Measurements from ENCODE around the gene C1orf146. TPM values are rescaled to one million over a fixed set of nuclear protein-coding genes. Genes with fewer than 3 reads are reported as not detected.

C1orf146 gene
- total and polyA plus RNA-seq, 4 donors = not detected

DNA sequence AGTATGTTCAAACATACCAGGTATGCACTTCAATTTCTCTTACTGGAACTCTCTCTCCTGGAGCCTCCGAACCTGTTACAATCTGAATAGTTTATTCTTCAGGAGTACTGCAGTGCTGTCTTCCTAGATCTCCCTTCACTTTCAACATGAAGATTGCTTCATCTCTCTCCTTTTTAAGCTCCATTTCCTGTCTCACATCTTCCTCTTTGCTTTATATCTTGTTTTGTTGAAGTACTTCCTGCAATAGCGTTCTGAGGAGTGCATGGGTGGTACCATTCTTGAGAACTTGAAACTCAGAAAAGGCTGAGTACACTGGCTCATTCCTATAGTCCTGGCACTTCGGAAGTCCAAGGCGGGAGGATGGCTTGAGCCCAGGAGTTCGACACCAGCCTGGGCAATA is 15.7 kb upstream of the C1orf146 start:
- Histone ChIP-seq H3K4me1 (ENCODE audit: control insufficient read depth in 4 of 4, insufficient read depth in 4 of 4, low read length in 3 of 4) (no peaks in the 10 kb centered on the region), H3K9me3 (ENCODE audit: control insufficient read depth in 4 of 4, low read length in 3 of 4) (peaks cover 0 to 3% (median 2%) of the 10 kb centered on the region in 4 donors), H3K36me3 (ENCODE audit: control insufficient read depth in 4 of 4, insufficient read depth in 3 of 4, low read depth in 1 of 4, low read length in 3 of 4) (no peaks in the 10 kb centered on the region), H3K9ac (ENCODE audit: low read depth in 1 of 2, low read length in 2 of 2) (no peak overlapping the region), H3K27me3 (ENCODE audit: control insufficient read depth in 4 of 4, insufficient read depth in 4 of 4, low read length in 3 of 4) (no peaks in the 10 kb centered on the region), H3K4me3 (ENCODE audit: low read depth in 1 of 3, low read length in 3 of 3) (no peak overlapping the region), H3K27ac (ENCODE audit: low read depth in 1 of 2, low read length in 2 of 2) (no peak overlapping the region)
- no peak for DNase-seq (ENCODE audit: low spot score)
- WGBS = 84% methylated on average over 5 of the region's 5 CpGs
- TF ChIP-seq, protein P1, sequence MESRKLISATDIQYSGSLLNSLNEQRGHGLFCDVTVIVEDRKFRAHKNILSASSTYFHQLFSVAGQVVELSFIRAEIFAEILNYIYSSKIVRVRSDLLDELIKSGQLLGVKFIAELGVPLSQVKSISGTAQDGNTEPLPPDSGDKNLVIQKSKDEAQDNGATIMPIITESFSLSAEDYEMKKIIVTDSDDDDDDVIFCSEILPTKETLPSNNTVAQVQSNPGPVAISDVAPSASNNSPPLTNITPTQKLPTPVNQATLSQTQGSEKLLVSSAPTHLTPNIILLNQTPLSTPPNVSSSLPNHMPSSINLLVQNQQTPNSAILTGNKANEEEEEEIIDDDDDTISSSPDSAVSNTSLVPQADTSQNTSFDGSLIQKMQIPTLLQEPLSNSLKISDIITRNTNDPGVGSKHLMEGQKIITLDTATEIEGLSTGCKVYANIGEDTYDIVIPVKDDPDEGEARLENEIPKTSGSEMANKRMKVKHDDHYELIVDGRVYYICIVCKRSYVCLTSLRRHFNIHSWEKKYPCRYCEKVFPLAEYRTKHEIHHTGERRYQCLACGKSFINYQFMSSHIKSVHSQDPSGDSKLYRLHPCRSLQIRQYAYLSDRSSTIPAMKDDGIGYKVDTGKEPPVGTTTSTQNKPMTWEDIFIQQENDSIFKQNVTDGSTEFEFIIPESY (IDR thresholded peaks at IDR 0.05) = no peak
- TF ChIP-seq GABPA (IDR thresholded peaks at IDR 0.05 in 1 of 2, conservative IDR thresholded peaks at IDR 0.05 in 1 of 2) (no peak), HNF4G (IDR thresholded peaks at IDR 0.05) (no peak), JUND (IDR thresholded peaks at IDR 0.05) (no peak), NR2F2 (IDR thresholded peaks at IDR 0.05) (no peak), FOXA2 (IDR thresholded peaks at IDR 0.05) (no peak), HNF4A (conservative IDR thresholded peaks at IDR 0.05) (no peak), FOXA1 (IDR thresholded peaks at IDR 0.05) (no peak), EGR1 (IDR thresholded peaks at IDR 0.05; ENCODE audit: low read depth in 2 of 2) (no peak)
- TF ChIP-seq, protein P2, sequence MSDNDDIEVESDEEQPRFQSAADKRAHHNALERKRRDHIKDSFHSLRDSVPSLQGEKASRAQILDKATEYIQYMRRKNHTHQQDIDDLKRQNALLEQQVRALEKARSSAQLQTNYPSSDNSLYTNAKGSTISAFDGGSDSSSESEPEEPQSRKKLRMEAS (IDR thresholded peaks at IDR 0.05) = no peak
- TF ChIP-seq, protein P3, sequence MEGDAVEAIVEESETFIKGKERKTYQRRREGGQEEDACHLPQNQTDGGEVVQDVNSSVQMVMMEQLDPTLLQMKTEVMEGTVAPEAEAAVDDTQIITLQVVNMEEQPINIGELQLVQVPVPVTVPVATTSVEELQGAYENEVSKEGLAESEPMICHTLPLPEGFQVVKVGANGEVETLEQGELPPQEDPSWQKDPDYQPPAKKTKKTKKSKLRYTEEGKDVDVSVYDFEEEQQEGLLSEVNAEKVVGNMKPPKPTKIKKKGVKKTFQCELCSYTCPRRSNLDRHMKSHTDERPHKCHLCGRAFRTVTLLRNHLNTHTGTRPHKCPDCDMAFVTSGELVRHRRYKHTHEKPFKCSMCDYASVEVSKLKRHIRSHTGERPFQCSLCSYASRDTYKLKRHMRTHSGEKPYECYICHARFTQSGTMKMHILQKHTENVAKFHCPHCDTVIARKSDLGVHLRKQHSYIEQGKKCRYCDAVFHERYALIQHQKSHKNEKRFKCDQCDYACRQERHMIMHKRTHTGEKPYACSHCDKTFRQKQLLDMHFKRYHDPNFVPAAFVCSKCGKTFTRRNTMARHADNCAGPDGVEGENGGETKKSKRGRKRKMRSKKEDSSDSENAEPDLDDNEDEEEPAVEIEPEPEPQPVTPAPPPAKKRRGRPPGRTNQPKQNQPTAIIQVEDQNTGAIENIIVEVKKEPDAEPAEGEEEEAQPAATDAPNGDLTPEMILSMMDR (IDR thresholded peaks at IDR 0.05; ENCODE audit: low read depth, low read length, missing input control) = no peak
- TF ChIP-seq, protein P4, sequence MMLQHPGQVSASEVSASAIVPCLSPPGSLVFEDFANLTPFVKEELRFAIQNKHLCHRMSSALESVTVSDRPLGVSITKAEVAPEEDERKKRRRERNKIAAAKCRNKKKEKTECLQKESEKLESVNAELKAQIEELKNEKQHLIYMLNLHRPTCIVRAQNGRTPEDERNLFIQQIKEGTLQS (IDR thresholded peaks at IDR 0.05) = no peak

DNA sequence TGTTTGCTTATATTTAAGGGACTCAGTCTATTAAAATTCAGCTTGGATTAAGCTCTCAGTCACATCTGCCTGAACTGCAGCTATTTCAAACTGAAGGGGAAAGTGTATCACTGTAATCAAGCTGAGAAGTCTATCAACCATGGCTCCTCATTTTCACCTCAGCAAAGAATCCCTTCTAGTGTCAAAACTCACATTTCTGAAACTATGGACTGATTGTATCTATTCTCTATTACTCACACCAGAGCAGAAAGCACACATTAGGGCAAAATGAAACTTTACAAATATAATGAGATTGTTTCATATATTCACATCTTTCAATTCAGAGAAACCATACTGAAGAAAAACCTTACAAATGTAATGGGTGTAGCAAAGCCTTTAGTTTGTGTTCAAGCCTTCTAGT is 14.6 kb upstream of the C1orf146 start:
- TF ChIP-seq, protein P2 (IDR thresholded peaks at IDR 0.05) = no peak
- TF ChIP-seq HNF4A (conservative IDR thresholded peaks at IDR 0.05) = no peak
- TF ChIP-seq RAD21 (IDR thresholded peaks at IDR 0.05) = no peak
- TF ChIP-seq, protein P5, sequence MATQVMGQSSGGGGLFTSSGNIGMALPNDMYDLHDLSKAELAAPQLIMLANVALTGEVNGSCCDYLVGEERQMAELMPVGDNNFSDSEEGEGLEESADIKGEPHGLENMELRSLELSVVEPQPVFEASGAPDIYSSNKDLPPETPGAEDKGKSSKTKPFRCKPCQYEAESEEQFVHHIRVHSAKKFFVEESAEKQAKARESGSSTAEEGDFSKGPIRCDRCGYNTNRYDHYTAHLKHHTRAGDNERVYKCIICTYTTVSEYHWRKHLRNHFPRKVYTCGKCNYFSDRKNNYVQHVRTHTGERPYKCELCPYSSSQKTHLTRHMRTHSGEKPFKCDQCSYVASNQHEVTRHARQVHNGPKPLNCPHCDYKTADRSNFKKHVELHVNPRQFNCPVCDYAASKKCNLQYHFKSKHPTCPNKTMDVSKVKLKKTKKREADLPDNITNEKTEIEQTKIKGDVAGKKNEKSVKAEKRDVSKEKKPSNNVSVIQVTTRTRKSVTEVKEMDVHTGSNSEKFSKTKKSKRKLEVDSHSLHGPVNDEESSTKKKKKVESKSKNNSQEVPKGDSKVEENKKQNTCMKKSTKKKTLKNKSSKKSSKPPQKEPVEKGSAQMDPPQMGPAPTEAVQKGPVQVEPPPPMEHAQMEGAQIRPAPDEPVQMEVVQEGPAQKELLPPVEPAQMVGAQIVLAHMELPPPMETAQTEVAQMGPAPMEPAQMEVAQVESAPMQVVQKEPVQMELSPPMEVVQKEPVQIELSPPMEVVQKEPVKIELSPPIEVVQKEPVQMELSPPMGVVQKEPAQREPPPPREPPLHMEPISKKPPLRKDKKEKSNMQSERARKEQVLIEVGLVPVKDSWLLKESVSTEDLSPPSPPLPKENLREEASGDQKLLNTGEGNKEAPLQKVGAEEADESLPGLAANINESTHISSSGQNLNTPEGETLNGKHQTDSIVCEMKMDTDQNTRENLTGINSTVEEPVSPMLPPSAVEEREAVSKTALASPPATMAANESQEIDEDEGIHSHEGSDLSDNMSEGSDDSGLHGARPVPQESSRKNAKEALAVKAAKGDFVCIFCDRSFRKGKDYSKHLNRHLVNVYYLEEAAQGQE (IDR thresholded peaks at IDR 0.05) = no peak
- TF ChIP-seq, protein P4 (IDR thresholded peaks at IDR 0.05) = no peak
- TF ChIP-seq JUND (IDR thresholded peaks at IDR 0.05) = no peak
- no peak for TF ChIP-seq RXRA (IDR thresholded peaks at IDR 0.05)
- TF ChIP-seq EGR1 (IDR thresholded peaks at IDR 0.05; ENCODE audit: low read depth in 2 of 2) = no peak
- no peak for DNase-seq (ENCODE audit: low spot score)

More for the DNA sequence above, 14.6 kb upstream of the C1orf146 start:
- Histone ChIP-seq H3K27me3 (ENCODE audit: control insufficient read depth in 4 of 4, insufficient read depth in 4 of 4, low read length in 3 of 4) (no peaks in the 10 kb centered on the region), H3K4me3 (ENCODE audit: low read depth in 1 of 3, low read length in 3 of 3) (no peak overlapping the region), H3K4me1 (ENCODE audit: control insufficient read depth in 4 of 4, insufficient read depth in 4 of 4, low read length in 3 of 4) (no peaks in the 10 kb centered on the region), H3K36me3 (ENCODE audit: control insufficient read depth in 4 of 4, insufficient read depth in 3 of 4, low read depth in 1 of 4, low read length in 3 of 4) (no peaks in the 10 kb centered on the region), H3K27ac (ENCODE audit: low read depth in 1 of 2, low read length in 2 of 2) (no peak overlapping the region), H3K9ac (ENCODE audit: low read depth in 1 of 2, low read length in 2 of 2) (no peak overlapping the region), H3K9me3 (ENCODE audit: control insufficient read depth in 4 of 4, low read length in 3 of 4) (peaks cover 0 to 4% (median 2%) of the 10 kb centered on the region in 4 donors)
